Metanephros (tissue), 2 donors: ENCODE data around the gene TAF11L4. TPM values are rescaled to one million over a fixed set of nuclear protein-coding genes. Genes with fewer than 3 reads are reported as not detected.

Experiments
- small RNA-seq: library from RNA; depleted of rRNA; stranded (forward); fragments of <200 nt; gene quantifications from one replicate; pipeline ENCODE3, GENCODE V24; 2014; ENCODE audit warnings: low replicate concordance
- total RNA-seq: library from RNA; depleted of rRNA; stranded (reverse); fragments of >200 nt; gene quantifications from one replicate; pipeline ENCODE4 v1.2.3, GENCODE V29; 2014

Gene TAF11L4
- not detected for total RNA-seq

GRCh38 chr5:17521501-17521900, at the start of gene TAF11L4:
Gene TAF11L4 (plus strand): TSS chr5:17521801.

DNA sequence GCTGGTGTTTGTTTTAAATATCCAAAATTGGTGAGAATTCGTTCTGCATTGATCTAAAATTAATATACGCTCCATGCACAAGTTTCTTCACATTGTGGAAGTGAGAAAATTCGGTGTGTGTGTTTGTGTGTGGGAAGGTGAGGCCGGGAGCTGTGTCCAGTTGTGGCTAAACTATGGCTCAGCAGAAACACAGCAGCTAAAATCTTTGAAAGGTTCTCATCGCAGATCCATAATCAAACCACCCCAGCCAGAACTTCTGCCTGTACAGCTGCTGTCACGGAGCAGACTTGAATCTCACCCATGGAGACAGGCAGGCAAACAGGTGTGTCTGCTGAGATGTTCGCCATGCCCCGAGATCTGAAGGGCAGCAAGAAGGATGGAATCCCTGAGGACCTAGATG, 23.7 kb upstream of the TAF11L4 start, which contains the start of gene TAF11L2:
TAF11L2 (plus strand) TSS at position 301 of the 400 bp plus-strand sequence.

DNA sequence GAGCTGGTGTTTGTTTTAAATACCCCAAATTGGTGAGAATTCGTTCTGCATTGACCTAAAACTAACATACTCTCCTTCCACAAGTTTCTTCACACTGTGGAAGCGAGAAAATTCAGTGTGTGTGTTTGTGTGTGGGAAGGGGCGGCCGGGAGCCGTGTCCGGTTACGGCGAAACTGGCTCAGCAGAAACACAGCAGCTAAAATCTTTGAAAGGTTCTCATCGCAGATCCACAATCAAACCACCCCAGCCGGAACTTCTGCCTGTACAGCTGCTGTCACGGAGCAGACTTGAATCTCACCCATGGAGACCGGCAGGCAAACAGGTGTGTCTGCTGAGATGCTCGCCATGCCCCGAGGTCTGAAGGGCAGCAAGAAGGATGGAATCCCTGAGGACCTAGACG, 3.5 kb upstream of the TAF11L4 start, which contains the start of gene TAF11L3:
TAF11L3 (plus strand) TSS at position 301 of the 400 bp plus-strand sequence.

DNA sequence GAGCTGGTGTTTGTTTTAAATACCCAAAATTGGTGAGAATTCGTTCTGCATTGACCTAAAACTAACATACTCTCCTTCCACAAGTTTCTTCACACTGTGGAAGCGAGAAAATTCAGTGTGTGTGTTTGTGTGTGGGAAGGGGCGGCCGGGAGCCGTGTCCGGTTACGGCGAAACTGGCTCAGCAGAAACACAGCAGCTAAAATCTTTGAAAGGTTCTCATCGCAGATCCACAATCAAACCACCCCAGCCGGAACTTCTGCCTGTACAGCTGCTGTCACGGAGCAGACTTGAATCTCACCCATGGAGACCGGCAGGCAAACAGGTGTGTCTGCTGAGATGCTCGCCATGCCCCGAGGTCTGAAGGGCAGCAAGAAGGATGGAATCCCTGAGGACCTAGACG, 3.3 kb downstream of the TAF11L4 start, which contains the start of gene TAF11L5:
TAF11L5 (plus strand) TSS at position 301 of the 400 bp plus-strand sequence.

DNA sequence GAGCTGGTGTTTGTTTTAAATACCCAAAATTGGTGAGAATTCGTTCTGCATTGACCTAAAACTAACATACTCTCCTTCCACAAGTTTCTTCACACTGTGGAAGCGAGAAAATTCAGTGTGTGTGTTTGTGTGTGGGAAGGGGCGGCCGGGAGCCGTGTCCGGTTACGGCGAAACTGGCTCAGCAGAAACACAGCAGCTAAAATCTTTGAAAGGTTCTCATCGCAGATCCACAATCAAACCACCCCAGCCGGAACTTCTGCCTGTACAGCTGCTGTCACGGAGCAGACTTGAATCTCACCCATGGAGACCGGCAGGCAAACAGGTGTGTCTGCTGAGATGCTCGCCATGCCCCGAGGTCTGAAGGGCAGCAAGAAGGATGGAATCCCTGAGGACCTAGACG, 6.8 kb downstream of the TAF11L4 start, which contains the start of gene TAF11L6:
TAF11L6 (plus strand) TSS at position 301 of the 400 bp plus-strand sequence.

Small RNA genes within 50 kb of the gene (small RNA-seq; reads per million reads assigned to genes)
- gene AC106774.3: not detected

Other genes starting within 250 kb of the TAF11L4 start
- 0.41 TPM for gene TAF11L2, start 23.6 kb upstream of the TAF11L4 start, total RNA-seq
- not detected for gene TAF11L3, start 3.4 kb upstream of the TAF11L4 start, total RNA-seq
- gene TAF11L5, start 3.4 kb downstream of the TAF11L4 start, total RNA-seq: not detected
- gene TAF11L6, start 6.9 kb downstream of the TAF11L4 start, total RNA-seq: not detected
- not detected for gene TAF11L7, start 64.0 kb downstream of the TAF11L4 start, total RNA-seq
- gene TAF11L8, start 69.2 kb downstream of the TAF11L4 start, total RNA-seq: not detected
- not detected for gene TAF11L9, start 72.6 kb downstream of the TAF11L4 start, total RNA-seq
- gene TAF11L10, start 76.0 kb downstream of the TAF11L4 start, total RNA-seq: not detected
- not detected for gene TAF11L11, start 82.4 kb downstream of the TAF11L4 start, total RNA-seq
- gene TAF11L12, start 88.6 kb downstream of the TAF11L4 start, total RNA-seq: not detected
- gene TAF11L13, start 110.3 kb downstream of the TAF11L4 start, total RNA-seq: not detected
- not detected for gene TAF11L14, start 112.7 kb downstream of the TAF11L4 start, total RNA-seq